Breast epithelium (tissue), 3 donors: ENCODE measurements around the gene FOXN4.

Source experiments
- POLR2AphosphoS5 ChIP-seq, 3 donors: sonication (generic); formaldehyde crosslinking; IDR thresholded peaks; one replicate each; pipeline ENCODE4 v1.6.1; 2017; ENCODE audit warnings: antibody characterized with exemption in 3 of 3
- TF ChIP-seq, protein P1 (sequence below), 3 donors: fragments of 450-650 bp; IDR thresholded peaks; one replicate each; pipeline ENCODE4 v1.5.1; 2016 to 2017; ENCODE audit warnings: antibody characterized with exemption in 3 of 3, mild to moderate bottlenecking in 3 of 3, moderate library complexity in 3 of 3

DNA sequence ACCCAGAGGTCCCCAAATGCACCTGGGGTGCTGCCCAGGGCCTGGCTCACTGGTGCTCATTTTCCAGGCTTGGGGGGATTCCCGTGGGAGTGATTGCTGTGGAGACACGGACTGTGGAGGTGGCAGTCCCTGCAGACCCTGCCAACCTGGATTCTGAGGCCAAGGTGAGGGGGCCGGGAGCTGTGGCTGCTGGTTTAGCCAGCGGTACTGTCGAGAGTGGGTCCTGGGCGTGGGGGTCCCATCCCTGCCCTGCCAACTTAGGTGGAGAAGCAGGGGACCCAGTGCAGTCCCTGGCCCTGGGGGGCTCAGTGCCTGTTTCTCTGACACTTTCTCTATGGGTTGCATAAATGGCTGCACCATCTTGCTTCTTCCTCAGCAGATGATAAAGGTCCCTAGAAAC, 50.9 kb downstream of the FOXN4 start:
- TF ChIP-seq, protein P1, sequence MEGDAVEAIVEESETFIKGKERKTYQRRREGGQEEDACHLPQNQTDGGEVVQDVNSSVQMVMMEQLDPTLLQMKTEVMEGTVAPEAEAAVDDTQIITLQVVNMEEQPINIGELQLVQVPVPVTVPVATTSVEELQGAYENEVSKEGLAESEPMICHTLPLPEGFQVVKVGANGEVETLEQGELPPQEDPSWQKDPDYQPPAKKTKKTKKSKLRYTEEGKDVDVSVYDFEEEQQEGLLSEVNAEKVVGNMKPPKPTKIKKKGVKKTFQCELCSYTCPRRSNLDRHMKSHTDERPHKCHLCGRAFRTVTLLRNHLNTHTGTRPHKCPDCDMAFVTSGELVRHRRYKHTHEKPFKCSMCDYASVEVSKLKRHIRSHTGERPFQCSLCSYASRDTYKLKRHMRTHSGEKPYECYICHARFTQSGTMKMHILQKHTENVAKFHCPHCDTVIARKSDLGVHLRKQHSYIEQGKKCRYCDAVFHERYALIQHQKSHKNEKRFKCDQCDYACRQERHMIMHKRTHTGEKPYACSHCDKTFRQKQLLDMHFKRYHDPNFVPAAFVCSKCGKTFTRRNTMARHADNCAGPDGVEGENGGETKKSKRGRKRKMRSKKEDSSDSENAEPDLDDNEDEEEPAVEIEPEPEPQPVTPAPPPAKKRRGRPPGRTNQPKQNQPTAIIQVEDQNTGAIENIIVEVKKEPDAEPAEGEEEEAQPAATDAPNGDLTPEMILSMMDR (IDR thresholded peaks at IDR 0.05), result no peak
- no peak for TF ChIP-seq POLR2AphosphoS5 (IDR thresholded peaks at IDR 0.05)
